T-cell (primary cell): ENCODE results near the gene LYPD5. TPM values are rescaled to one million over a fixed set of nuclear protein-coding genes. Genes with fewer than 3 reads are reported as not detected.
"Not testable (repeated sequence)": the region's sequence is repeated elsewhere in the genome, so short reads cannot be mapped to it uniquely, and the experiment has no call there.

Experiments used
- ATAC-seq, 4 experiments: fragments of 200-7000 bp in 3 of 4; fragments of 150-1000 bp in 1 of 4; cut with Tn5 transposase; replicated peaks in 1 of 4; 1 replicate in 3 of 4; 2 replicates in 1 of 4; pipeline ENCODE4 v1.10.0; 2021; ENCODE audit warnings: moderate library complexity in 3 of 4, mild to moderate bottlenecking in 2 of 4, moderate number of reproducible peaks in 1 of 4
- CTCF ChIA-PET, 2 donors: fragments of 300-600 bp; sonication (Branson Sonifier 250); formaldehyde crosslinking; loops; one replicate each; lab custom pipeline; 2022; ENCODE audit warnings: antibody characterized with exemption in 2 of 2; lab: Charles Lee
- POLR2A ChIA-PET, 2 donors: fragments of 300-600 bp; sonication (Branson Sonifier 250); formaldehyde crosslinking; loops; one replicate each; lab custom pipeline; 2022; ENCODE audit warnings: antibody characterized with exemption in 2 of 2; lab: Charles Lee
- DNase-seq, 35 experiments: peaks; one replicate each; pipeline versions ENCODE4 v3.0.0 to v3.0.0-alpha.2; 2013 to 2023
- H3K27ac ChIP-seq: one replicate; pipeline ENCODE4 v1.5.1; 2013; ENCODE audit warnings: low read length
- H3K27me3 ChIP-seq, 2 experiments: replicated peaks in 1 of 2; 1 replicate in 1 of 2; 2 replicates in 1 of 2; pipeline versions ENCODE4 v1.6.1 to v1.7.0; 2013; ENCODE audit warnings: low read length in 1 of 2, mixed read lengths in 1 of 2; ENCODE audit not compliant: control insufficient read depth in 2 of 2, insufficient read depth in 2 of 2; ENCODE audit errors: extremely low read depth in 1 of 2
- H3K36me3 ChIP-seq, 2 donors: 1 replicate in 1 of 2; 2 replicates in 1 of 2; pipeline versions ENCODE4 v1.6.1 to v1.7.0; 2013; ENCODE audit warnings: low read length in 1 of 2; ENCODE audit not compliant: control insufficient read depth in 2 of 2, insufficient read depth in 1 of 2; ENCODE audit errors: extremely low read depth in 1 of 2
- H3K4me1 ChIP-seq, 2 experiments: 1 replicate in 1 of 2; 2 replicates in 1 of 2; pipeline versions ENCODE4 v1.6.1 to v1.7.0; 2013; ENCODE audit warnings: low read length in 2 of 2, mixed read lengths in 1 of 2; ENCODE audit not compliant: insufficient read depth in 2 of 2, control insufficient read depth in 1 of 2; ENCODE audit errors: extremely low read depth in 1 of 2
- H3K4me3 ChIP-seq, 2 donors: 1 replicate in 1 of 2; 2 replicates in 1 of 2; pipeline versions ENCODE4 v1.5.1 to v1.7.0; 2013; ENCODE audit warnings: mild to moderate bottlenecking in 2 of 2, low read length in 1 of 2, moderate library complexity in 1 of 2; ENCODE audit not compliant: control insufficient read depth in 1 of 2; ENCODE audit errors: extremely low read depth in 1 of 2
- H3K9me3 ChIP-seq: 2 replicates; pipeline ENCODE4 v1.7.0; 2013
- H3K27ac Mint-ChIP-seq, 2 donors: one replicate each; pipeline ENCODE4 v1.8.0; 2020 to 2021; ENCODE audit warnings: mild to moderate bottlenecking in 2 of 2, mixed read lengths in 2 of 2
- H3K27me3 Mint-ChIP-seq, 2 donors: one replicate each; pipeline ENCODE4 v1.8.0; 2021 to 2022; ENCODE audit warnings: mixed read lengths in 2 of 2
- H3K36me3 Mint-ChIP-seq: one replicate; pipeline ENCODE4 v1.8.0; 2021; ENCODE audit warnings: mixed read lengths
- H3K4me1 Mint-ChIP-seq, 3 donors: one replicate each; pipeline ENCODE4 v1.8.0; 2020 to 2022; ENCODE audit warnings: mixed read lengths in 3 of 3, mild to moderate bottlenecking in 1 of 3
- H3K4me3 Mint-ChIP-seq, 3 donors: one replicate each; pipeline ENCODE4 v1.8.0; 2020 to 2022; ENCODE audit warnings: mild to moderate bottlenecking in 3 of 3, mixed read lengths in 3 of 3, moderate library complexity in 3 of 3
- H3K9me3 Mint-ChIP-seq, 3 donors: one replicate each; pipeline ENCODE4 v1.8.0; 2020 to 2022; ENCODE audit warnings: mixed read lengths in 3 of 3
- WGBS: methylation state at CpG from one replicate; pipeline ENCODE4 v1.1.5; 2013; ENCODE audit warnings: missing lambda C conversion rate; ENCODE audit not compliant: insufficient coverage; 5-methylcytosine and 5-hydroxymethylcytosine counted together
- total RNA-seq, 35 experiments: library from RNA in 6 of 35; stranded (reverse) in 6 of 35; fragments of 120-200 nt in 1 of 35; gene quantifications; one replicate each; pipeline versions ENCODE4 v1.2.1 to v1.2.4 and lab custom pipeline; 2013 to 2026

Gene LYPD5
- total RNA-seq, 5 donors from 2014 or later (not counting 1 experiment from before 2014, with no cell fraction given) = 0.20 to 0.70 (median 0.58) TPM; not detected in 1

- H3K4me3 ChIP-seq = no peak overlapping the region
- no peaks in the 10 kb centered on the region for H3K9me3 ChIP-seq
- Mint-ChIP-seq H3K4me1 (peaks cover 30 to 50% (median 48%) of the 10 kb centered on the region in 3 donors), H3K27ac (peak overlapping the region; percentile 90 to 91), H3K4me3 (peak overlapping the region; percentile 19 to 57 (median 29)), H3K9me3 (no peaks in the 10 kb centered on the region), H3K36me3 (peaks cover 8% of the 10 kb centered on the region), H3K27me3 (no peaks in the 10 kb centered on the region)
- ATAC-seq (peak; percentile 80 to 92 (median 85)), DNase-seq (peak in 31 of 35 experiments; percentile 28 to 72 (median 45))
- no peaks in the 10 kb centered on the region for H3K27me3 ChIP-seq
- ChIA-PET POLR2A (interaction anchor here in 1 of 2 donors (0.6 kb wide), 1 partner anchor 11 kb away, joined by 3 read pairs; no protein-coding TSS in a partner anchor), CTCF (interaction anchor here (0.9 to 1.5 kb wide), 5 partner anchors 10 to 97 kb away, joined by 3 to 5 read pairs (median 3); partner anchors contain the start of gene SMG9 (in 1 of the 2))
- H3K4me1 ChIP-seq = peaks cover 7 to 47% of the 10 kb centered on the region in 2 experiments
- peak overlapping the region; percentile 83 for H3K27ac ChIP-seq
- H3K36me3 ChIP-seq = peaks cover 4 to 22% of the 10 kb centered on the region in 2 donors
- WGBS = 29% methylated on average over 9 of the region's 16 CpGs
Measured at GRCh38 chr19:43765109-43765876, 37.0 kb downstream of the LYPD5 start.

- ChIA-PET POLR2A (interaction anchor here in 1 of 2 donors (0.6 kb wide), 1 partner anchor 11 kb away, joined by 3 read pairs; no protein-coding TSS in a partner anchor), CTCF (interaction anchor here (0.9 to 1.5 kb wide), 5 partner anchors 10 to 96 kb away, joined by 3 to 5 read pairs (median 3); partner anchors contain the start of gene SMG9 (in 1 of the 2))
- WGBS = 82% methylated on average over 8 of the region's 8 CpGs
- not testable (repeated sequence) for ATAC-seq, H3K9me3 ChIP-seq, H3K27me3 ChIP-seq, H3K4me3 ChIP-seq, H3K27me3 Mint-ChIP-seq, H3K9me3 Mint-ChIP-seq, DNase-seq, H3K36me3 Mint-ChIP-seq
- H3K4me3 Mint-ChIP-seq = peak overlapping the region in 1 of 3 donors; percentile 57
- peaks cover 30 to 50% (median 48%) of the 10 kb centered on the region in 3 donors for H3K4me1 Mint-ChIP-seq
- peak overlapping the region; percentile 83 for H3K27ac ChIP-seq
- H3K36me3 ChIP-seq = peaks cover 4 to 20% of the 10 kb centered on the region in 2 donors
- peak overlapping the region; percentile 90 to 91 for H3K27ac Mint-ChIP-seq
- H3K4me1 ChIP-seq = peaks cover 7 to 47% of the 10 kb centered on the region in 2 experiments
Measured at GRCh38 chr19:43764684-43765083, 37.6 kb downstream of the LYPD5 start.

- Mint-ChIP-seq H3K9me3 (no peaks in the 10 kb centered on the region), H3K4me1 (peaks cover 30 to 53% (median 48%) of the 10 kb centered on the region in 3 donors), H3K36me3 (no peaks in the 10 kb centered on the region), H3K4me3 (no peak overlapping the region), H3K27ac (peak overlapping the region; percentile 69), H3K27me3 (no peaks in the 10 kb centered on the region)
- Histone ChIP-seq H3K27ac (no peak overlapping the region), H3K4me3 (no peak overlapping the region), H3K9me3 (no peaks in the 10 kb centered on the region), H3K4me1 (peaks cover 7 to 47% of the 10 kb centered on the region in 2 experiments), H3K36me3 (peaks cover 4 to 8% of the 10 kb centered on the region in 2 donors), H3K27me3 (no peaks in the 10 kb centered on the region)
- ATAC-seq (no peak), DNase-seq (no peak)
- 86% methylated on average over 1 of the region's 3 CpGs for WGBS
- ChIA-PET POLR2A (no interaction called here), CTCF (no interaction called here)
Measured at GRCh38 chr19:43763473-43763939, 38.7 kb downstream of the LYPD5 start.

- Mint-ChIP-seq H3K9me3 (no peaks in the 10 kb centered on the region), H3K4me1 (peaks cover 30 to 51% (median 48%) of the 10 kb centered on the region in 3 donors), H3K4me3 (no peak overlapping the region), H3K27me3 (no peaks in the 10 kb centered on the region), H3K36me3 (no peaks in the 10 kb centered on the region), H3K27ac (peak overlapping the region; percentile 9 to 69)
- Histone ChIP-seq H3K4me1 (peaks cover 7 to 47% of the 10 kb centered on the region in 2 experiments), H3K27ac (no peak overlapping the region), H3K4me3 (no peak overlapping the region), H3K27me3 (no peaks in the 10 kb centered on the region), H3K36me3 (peaks cover 4 to 6% of the 10 kb centered on the region in 2 donors), H3K9me3 (no peaks in the 10 kb centered on the region)
- ChIA-PET CTCF (interaction anchor here in 1 of 2 donors (1.6 kb wide), 1 partner anchor 17 kb away, joined by 4 read pairs; no protein-coding TSS in a partner anchor), POLR2A (no interaction called here)
- DNase-seq (no peak), ATAC-seq (no peak)
- no CpG with 5 or more reads among the region's 3 CpGs for WGBS
Measured at GRCh38 chr19:43762814-43763213, 39.4 kb downstream of the LYPD5 start.

GRCh38 chr19:43760941-43761340 is 41.3 kb downstream of the LYPD5 start:
- Histone ChIP-seq H3K9me3 (no peaks in the 10 kb centered on the region), H3K4me3 (no peak overlapping the region), H3K4me1 (peaks cover 1 to 33% of the 10 kb centered on the region in 2 experiments), H3K27me3 (no peaks in the 10 kb centered on the region), H3K36me3 (no peaks in the 10 kb centered on the region), H3K27ac (no peak overlapping the region)
- DNase-seq (no peak), ATAC-seq (no peak)
- H3K9me3 Mint-ChIP-seq = no peaks in the 10 kb centered on the region
- H3K36me3 Mint-ChIP-seq = no peaks in the 10 kb centered on the region
- no peaks in the 10 kb centered on the region for H3K27me3 Mint-ChIP-seq
- peaks cover 24 to 44% (median 41%) of the 10 kb centered on the region in 3 donors for H3K4me1 Mint-ChIP-seq
- POLR2A ChIA-PET = no interaction called here
- H3K27ac Mint-ChIP-seq = no peak overlapping the region
- CTCF ChIA-PET = interaction anchor here in 1 of 2 donors (1.0 kb wide), 1 partner anchor 16 kb away, joined by 3 read pairs; no protein-coding TSS in a partner anchor
- no peak overlapping the region for H3K4me3 Mint-ChIP-seq
- WGBS = no CpG with 5 or more reads among the region's 4 CpGs

GRCh38 chr19:43759515-43759914 is 42.7 kb downstream of the LYPD5 start:
- H3K4me1 ChIP-seq = peaks cover 0 to 29% of the 10 kb centered on the region in 2 experiments
- CTCF ChIA-PET = no interaction called here
- no peaks in the 10 kb centered on the region for H3K27me3 Mint-ChIP-seq
- H3K9me3 Mint-ChIP-seq = no peaks in the 10 kb centered on the region
- peaks cover 18 to 41% (median 38%) of the 10 kb centered on the region in 3 donors for H3K4me1 Mint-ChIP-seq
- no peak overlapping the region for H3K27ac ChIP-seq
- no peak for ATAC-seq
- no peaks in the 10 kb centered on the region for H3K9me3 ChIP-seq
- H3K4me3 ChIP-seq = no peak overlapping the region
- no peak overlapping the region for H3K4me3 Mint-ChIP-seq
- H3K27ac Mint-ChIP-seq = no peak overlapping the region
- DNase-seq = no peak
- H3K36me3 ChIP-seq = no peaks in the 10 kb centered on the region
- no peaks in the 10 kb centered on the region for H3K36me3 Mint-ChIP-seq
- no peaks in the 10 kb centered on the region for H3K27me3 ChIP-seq
- WGBS = 92% methylated on average over 4 of the region's 5 CpGs
- POLR2A ChIA-PET = no interaction called here
